C4-2B (cell line): ENCODE results near the gene CYS1.

Experiments
- H3K27ac ChIP-seq: fragments of 450-650 bp; 2 replicates; pipeline ENCODE4 v1.5.1; 2017
- CTCF ChIP-seq: fragments of 450-650 bp; conservative IDR thresholded peaks from 2 replicates; pipeline ENCODE4 v1.5.1; 2017; ENCODE audit warnings: mild to moderate bottlenecking
- ZFX ChIP-seq: fragments of 450-650 bp; IDR thresholded peaks from 2 replicates; pipeline ENCODE4 v1.6.1; 2017

Gene CYS1

GRCh38 chr2:10079870-10080535, at the start of gene CYS1:
CYS1 (minus strand) TSS chr2:10080411; CDS start chr2:10080223, 188 bp downstream.
- TF ChIP-seq ZFX (no peak), CTCF (no peak)
- H3K27ac ChIP-seq, result no peak within 1 kb of the TSS

GRCh38 chr2:10129490-10129889, 49.3 kb upstream of the CYS1 start:
- TF ChIP-seq CTCF, result no peak
- TF ChIP-seq ZFX, result no peak
- no peak overlapping the region for H3K27ac ChIP-seq

GRCh38 chr2:10128420-10128819, 48.2 kb upstream of the CYS1 start:
- TF ChIP-seq ZFX (no peak), CTCF (no peak)

GRCh38 chr2:10126632-10127026, 46.4 kb upstream of the CYS1 start:
- no peak overlapping the region for H3K27ac ChIP-seq
- TF ChIP-seq CTCF, result no peak
- no peak for TF ChIP-seq ZFX

More at GRCh38 chr2:10128420-10128819, 48.2 kb upstream of the CYS1 start:
- no peak overlapping the region for H3K27ac ChIP-seq

- no peak overlapping the region for H3K27ac ChIP-seq
- TF ChIP-seq ZFX (no peak), CTCF (no peak)
Observed at GRCh38 chr2:10125842-10126631, 45.8 kb upstream of the CYS1 start.

- TF ChIP-seq ZFX (no peak), CTCF (peak; percentile 81)
- H3K27ac ChIP-seq, result peak overlapping the region; percentile 96; the same call in 1 of the 2 replicates
Observed at GRCh38 chr2:10124538-10125045, 44.4 kb upstream of the CYS1 start.

- peak overlapping the region; percentile 96 for H3K27ac ChIP-seq
- TF ChIP-seq CTCF (no peak), ZFX (no peak)
Observed at GRCh38 chr2:10123281-10123680, 43.1 kb upstream of the CYS1 start.
